ENCODE measurements around the gene MIER2.
A peak's percentile ranks its signal among the peaks of the same experiment; 100 is the strongest.
"Not testable (repeated sequence)": the region's sequence is repeated elsewhere in the genome, so short reads cannot be mapped to it uniquely, and the experiment has no call there.

Gene MIER2

GRCh38 chr19:362154-362553 lies 17.6 kb upstream of the MIER2 start:
- no peak for DNase-seq (ENCODE audit: low spot score)

GRCh38 chr19:359653-359925 lies 15.0 kb upstream of the MIER2 start:
- no peak for DNase-seq (ENCODE audit: low spot score)

- not testable (repeated sequence) for DNase-seq (ENCODE audit: low spot score)
These were observed 10.9 kb upstream of the MIER2 start for GRCh38 chr19:355536-355935.

GRCh38 chr19:355134-355533 lies 10.5 kb upstream of the MIER2 start:
- no peak for DNase-seq (ENCODE audit: low spot score)

GRCh38 chr19:351976-352625 lies 7.5 kb upstream of the MIER2 start:
- DNase-seq (ENCODE audit: low spot score), result no peak

- no peak for DNase-seq (ENCODE audit: low spot score)
These were observed 3.6 kb upstream of the MIER2 start for GRCh38 chr19:347946-348861.

- no peak for DNase-seq (ENCODE audit: low spot score)
These were observed 804 bp upstream of the MIER2 start for GRCh38 chr19:345320-345879.

GRCh38 chr19:343941-344624 lies 513 bp downstream of the MIER2 start:
- DNase-seq (ENCODE audit: low spot score), result peak; percentile 28

GRCh38 chr19:343451-343931 lies 1.1 kb downstream of the MIER2 start:
- DNase-seq (ENCODE audit: low spot score), result no peak

GRCh38 chr19:342801-343421 lies 1.7 kb downstream of the MIER2 start:
- no peak for DNase-seq (ENCODE audit: low spot score)

GRCh38 chr19:342128-342455 lies 2.5 kb downstream of the MIER2 start:
- DNase-seq (ENCODE audit: low spot score), result no peak

GRCh38 chr19:341386-342127 lies 3.0 kb downstream of the MIER2 start:
- DNase-seq (ENCODE audit: low spot score), result no peak

GRCh38 chr19:340620-341385 lies 3.8 kb downstream of the MIER2 start:
- no peak for DNase-seq (ENCODE audit: low spot score)

GRCh38 chr19:339262-339887 lies 5.2 kb downstream of the MIER2 start:
- DNase-seq (ENCODE audit: low spot score), result no peak

GRCh38 chr19:338421-338820 lies 6.2 kb downstream of the MIER2 start:
- DNase-seq (ENCODE audit: low spot score), result no peak

GRCh38 chr19:336067-336614 lies 8.5 kb downstream of the MIER2 start:
- no peak for DNase-seq (ENCODE audit: low spot score)

GRCh38 chr19:335486-336066 lies 9.0 kb downstream of the MIER2 start:
- no peak for DNase-seq (ENCODE audit: low spot score)

GRCh38 chr19:335072-335471 lies 9.5 kb downstream of the MIER2 start:
- DNase-seq (ENCODE audit: low spot score), result no peak

GRCh38 chr19:334296-335071 lies 10.1 kb downstream of the MIER2 start:
- no peak for DNase-seq (ENCODE audit: low spot score)
